ENCODE results near the gene HECW1.
A peak's percentile ranks its signal among the peaks of the same experiment; 100 is the strongest.

The HECW1 gene

GRCh38 chr7:43276547-43276946 is 164.1 kb downstream of the HECW1 start:
- no peak for DNase-seq

GRCh38 chr7:43278088-43278644 is 165.7 kb downstream of the HECW1 start:
- DNase-seq, result no peak

- no peak for DNase-seq
Measured at GRCh38 chr7:43281268-43281667, 168.8 kb downstream of the HECW1 start.

GRCh38 chr7:43283706-43284105 is 171.3 kb downstream of the HECW1 start:
- no peak for DNase-seq

GRCh38 chr7:43289826-43290225 is 177.4 kb downstream of the HECW1 start:
- DNase-seq, result no peak

GRCh38 chr7:43290978-43291377 is 178.5 kb downstream of the HECW1 start:
- no peak for DNase-seq

- no peak for DNase-seq
Measured at GRCh38 chr7:43291789-43292188, 179.3 kb downstream of the HECW1 start.

- DNase-seq, result no peak
Measured at GRCh38 chr7:43292384-43292783, 179.9 kb downstream of the HECW1 start.

GRCh38 chr7:43294080-43294630 is 181.7 kb downstream of the HECW1 start:
- DNase-seq, result no peak

- DNase-seq, result no peak
Measured at GRCh38 chr7:43295429-43295828, 183.0 kb downstream of the HECW1 start.

- no peak for DNase-seq
Measured at GRCh38 chr7:43296306-43296705, 183.9 kb downstream of the HECW1 start.

- DNase-seq, result no peak
Measured at GRCh38 chr7:43298617-43299016, 186.2 kb downstream of the HECW1 start.

GRCh38 chr7:43300121-43300520 is 187.7 kb downstream of the HECW1 start:
- DNase-seq, result no peak

- DNase-seq, result peak; percentile 48
Measured at GRCh38 chr7:43302211-43302711, 189.8 kb downstream of the HECW1 start.

GRCh38 chr7:43302773-43303460 is 190.5 kb downstream of the HECW1 start:
- no peak for DNase-seq

- peak; percentile 60 for DNase-seq
Measured at GRCh38 chr7:43303740-43304241, 191.3 kb downstream of the HECW1 start.

- no peak for DNase-seq
Measured at GRCh38 chr7:43306404-43306803, 194.0 kb downstream of the HECW1 start.

- no peak for DNase-seq
Measured at GRCh38 chr7:43307522-43307921, 195.1 kb downstream of the HECW1 start.

- DNase-seq, result no peak
Measured at GRCh38 chr7:43308913-43309705, 196.7 kb downstream of the HECW1 start.

- DNase-seq, result no peak
Measured at GRCh38 chr7:43309706-43310022, 197.2 kb downstream of the HECW1 start.

GRCh38 chr7:43311052-43311451 is 198.6 kb downstream of the HECW1 start:
- DNase-seq, result no peak

GRCh38 chr7:43311694-43312093 is 199.2 kb downstream of the HECW1 start:
- DNase-seq, result no peak

GRCh38 chr7:43313628-43314378 is 201.4 kb downstream of the HECW1 start:
- DNase-seq, result no peak
